RWPE1 (cell line): Measurements from ENCODE around the gene INPP5B.

Experiments used
- CTCF ChIA-PET: fragments of 350-600 bp; sonication (Branson Sonifier 250); formaldehyde crosslinking; extraction: SDS; loops from one replicate; lab custom pipeline; 2021; lab: Yijun Ruan, JAX
- POLR2A ChIA-PET: fragments of 400-600 bp; formaldehyde crosslinking; extraction: SDS; loops from one replicate; lab custom pipeline; 2020; ENCODE audit warnings: antibody characterized with exemption; ENCODE audit not compliant: low non-redundant PET; lab: Yijun Ruan, JAX
- DNase-seq: peaks from one replicate; pipeline ENCODE4 v3.0.0; 2012; ENCODE audit warnings: low spot score
- H3K27ac ChIP-seq: fragments of 450-650 bp; 2 replicates; pipeline ENCODE4 v1.5.1; 2017
- CTCF ChIP-seq: fragments of 450-650 bp; conservative IDR thresholded peaks from 2 replicates; pipeline ENCODE4 v1.5.1; 2017; ENCODE audit warnings: low read depth, mild to moderate bottlenecking

INPP5B gene

GRCh38 chr1:37892151-37893047, 54.5 kb downstream of the INPP5B start:
- POLR2A ChIA-PET: no interaction called here
- CTCF ChIA-PET: interaction anchor here (0.6 to 0.7 kb wide), 2 partner anchors 11 to 290 kb away, joined by 3 read pairs; no protein-coding TSS in a partner anchor
- H3K27ac ChIP-seq: no peak overlapping the region
- no peak for TF ChIP-seq CTCF
- no peak for DNase-seq

- peak; percentile 38 for DNase-seq
- ChIA-PET POLR2A (no interaction called here), CTCF (interaction anchor here (0.6 to 0.7 kb wide), 4 partner anchors 35 to 637 kb away, joined by 3 to 4 read pairs (median 3); no protein-coding TSS in a partner anchor)
- H3K27ac ChIP-seq: no peak overlapping the region
- peak; percentile 19; the same call in 1 of the 2 replicates for TF ChIP-seq CTCF
Observed at GRCh38 chr1:37890378-37891014, 56.4 kb downstream of the INPP5B start.

DNA sequence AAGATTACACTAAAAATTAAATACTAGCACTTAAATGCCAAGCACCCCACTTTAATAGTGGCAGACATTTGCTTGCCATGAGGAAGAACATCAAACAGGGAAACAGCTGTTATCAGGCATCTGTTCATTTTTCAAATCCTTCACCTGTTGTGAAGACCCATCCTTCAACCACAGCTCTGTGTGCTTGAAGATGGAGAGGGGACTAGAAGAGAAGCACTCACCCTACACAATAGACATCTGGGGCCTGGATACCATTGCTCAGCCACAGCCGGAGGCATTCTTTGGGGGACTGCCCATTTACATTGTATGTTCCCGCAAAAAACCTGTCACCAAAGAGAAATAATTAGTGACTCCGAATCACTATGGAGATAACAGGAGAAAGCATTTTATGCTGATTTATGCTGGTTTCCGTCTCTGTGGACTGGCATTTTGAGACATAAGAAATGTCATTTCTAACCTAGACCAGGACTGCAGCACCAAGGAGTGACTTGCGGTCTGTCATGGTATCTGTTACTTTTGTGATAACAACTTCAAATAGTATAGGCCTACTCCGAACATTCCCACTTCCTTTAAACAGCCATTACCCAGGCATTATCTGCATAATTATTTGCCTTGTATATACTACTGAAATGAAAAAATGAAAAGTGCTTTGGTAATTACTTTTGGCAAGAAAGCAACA, 58.7 kb downstream of the INPP5B start:
- TF ChIP-seq CTCF: no peak
- POLR2A ChIA-PET: no interaction called here
- CTCF ChIA-PET: interaction anchor here (0.5 kb wide), 1 partner anchor 437 kb away, joined by 3 read pairs; no protein-coding TSS in a partner anchor
- no peak overlapping the region for H3K27ac ChIP-seq
- no peak for DNase-seq

GRCh38 chr1:37884145-37884544, 62.7 kb downstream of the INPP5B start:
- CTCF ChIA-PET: interaction anchor here (0.5 kb wide), 1 partner anchor 33 kb away, joined by 3 read pairs; no protein-coding TSS in a partner anchor

DNA sequence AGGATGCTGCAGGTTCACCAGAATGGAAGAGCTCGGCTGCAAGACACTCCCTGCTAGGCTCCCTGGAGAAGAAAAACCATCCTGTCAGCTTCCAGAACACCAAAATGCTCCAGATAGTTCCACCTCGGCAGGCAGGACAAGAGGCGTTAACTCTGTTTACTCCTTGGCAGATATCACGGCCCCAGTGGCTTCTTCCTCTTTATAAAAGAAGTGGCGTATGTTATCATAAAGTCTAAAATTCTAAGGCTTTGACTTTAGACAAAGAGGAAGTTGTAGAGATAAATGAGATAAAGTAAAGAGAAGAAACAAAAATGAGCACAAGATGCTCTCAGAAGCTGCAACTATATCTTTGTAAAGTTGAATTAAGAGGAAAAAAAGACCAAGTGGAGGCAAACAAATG, 63.2 kb downstream of the INPP5B start:
- no peak for DNase-seq
- TF ChIP-seq CTCF: no peak
- POLR2A ChIA-PET: no interaction called here
- no peak overlapping the region for H3K27ac ChIP-seq
- CTCF ChIA-PET: interaction anchor here (0.5 kb wide), 1 partner anchor 33 kb away, joined by 3 read pairs; no protein-coding TSS in a partner anchor

More at GRCh38 chr1:37884145-37884544, 62.7 kb downstream of the INPP5B start:
- H3K27ac ChIP-seq: no peak overlapping the region
- DNase-seq: no peak
- no peak for TF ChIP-seq CTCF
- POLR2A ChIA-PET: no interaction called here

GRCh38 chr1:37879865-37880264, 67.0 kb downstream of the INPP5B start:
- CTCF ChIA-PET: interaction anchor here (0.9 kb wide), 1 partner anchor 49 kb away, joined by 3 read pairs; no protein-coding TSS in a partner anchor
- no peak for DNase-seq
- no peak for TF ChIP-seq CTCF
- no peak overlapping the region for H3K27ac ChIP-seq
- POLR2A ChIA-PET: interaction anchor here (0.5 kb wide), 1 partner anchor 16 kb away, joined by 4 read pairs; no protein-coding TSS in a partner anchor
